GM21723 (cell line): Measurements from ENCODE around the gene NHLH1.

Experiments used
- ATAC-seq: cut with Tn5 transposase; IDR thresholded peaks from one replicate; pipeline ENCODE4 v1.9.1; 2021; ENCODE audit warnings: mild to moderate bottlenecking, moderate library complexity; ENCODE audit not compliant: unreplicated experiment

NHLH1 gene

GRCh38 chr1:160366731-160367515 lies at the start of gene NHLH1:
Gene NHLH1, plus strand, starts transcription at chr1:160367071. Its CDS starts 3,661 bp downstream, at chr1:160370732.
- ATAC-seq: no peak

GRCh38 chr1:160322831-160323230 lies 44.0 kb upstream of the NHLH1 start:
- ATAC-seq: no peak

- ATAC-seq: no peak
These were observed 41.6 kb upstream of the NHLH1 start for GRCh38 chr1:160325252-160325651.

- no peak for ATAC-seq
These were observed 40.5 kb upstream of the NHLH1 start for GRCh38 chr1:160326418-160326817.

- no peak for ATAC-seq
These were observed 38.7 kb upstream of the NHLH1 start for GRCh38 chr1:160328184-160328583.

- ATAC-seq: no peak
These were observed 36.8 kb upstream of the NHLH1 start for GRCh38 chr1:160330119-160330518.

- ATAC-seq: no peak
These were observed 34.4 kb upstream of the NHLH1 start for GRCh38 chr1:160332516-160332915.

- no peak for ATAC-seq
These were observed 28.3 kb upstream of the NHLH1 start for GRCh38 chr1:160338580-160338979.

GRCh38 chr1:160340146-160340545 lies 26.7 kb upstream of the NHLH1 start:
- no peak for ATAC-seq

GRCh38 chr1:160340866-160341265 lies 26.0 kb upstream of the NHLH1 start:
- no peak for ATAC-seq

GRCh38 chr1:160342526-160342925 lies 24.3 kb upstream of the NHLH1 start:
- no peak for ATAC-seq

GRCh38 chr1:160342953-160343869 lies 23.7 kb upstream of the NHLH1 start, which contains the start of the genes COPA and NCSTN:
Gene COPA, minus strand, starts transcription at chr1:160343250. Its CDS starts 80 bp downstream, at chr1:160343170.
Gene NCSTN, plus strand, starts transcription at chr1:160343383. Its CDS starts 14 bp downstream, at chr1:160343397.
- ATAC-seq: peak; percentile 87

- ATAC-seq: no peak
These were observed 22.6 kb upstream of the NHLH1 start for GRCh38 chr1:160344241-160344640.

- no peak for ATAC-seq
These were observed 21.9 kb upstream of the NHLH1 start for GRCh38 chr1:160344936-160345335.

GRCh38 chr1:160346463-160346862 lies 20.4 kb upstream of the NHLH1 start:
- ATAC-seq: no peak

GRCh38 chr1:160346958-160347357 lies 19.9 kb upstream of the NHLH1 start:
- ATAC-seq: no peak

- no peak for ATAC-seq
These were observed 15.2 kb upstream of the NHLH1 start for GRCh38 chr1:160351629-160352028.

GRCh38 chr1:160352555-160352954 lies 14.3 kb upstream of the NHLH1 start:
- no peak for ATAC-seq

- ATAC-seq: no peak
These were observed 13.6 kb upstream of the NHLH1 start for GRCh38 chr1:160353223-160353622.

GRCh38 chr1:160354388-160354985 lies 12.4 kb upstream of the NHLH1 start:
- no peak for ATAC-seq

- no peak for ATAC-seq
These were observed 9.4 kb upstream of the NHLH1 start for GRCh38 chr1:160357286-160358002.
